ENCODE measurements around the gene ARNT2.

GRCh38 chr15:80441041-80441440 lies 36.9 kb downstream of the ARNT2 start:
- no peak for TF ChIP-seq CTCF (IDR thresholded peaks at IDR 0.05)
- no peak for TF ChIP-seq ZFX (IDR thresholded peaks at IDR 0.05; ENCODE audit: borderline replicate concordance)

Data from 22Rv1 (cell line).